ENCODE measurements around the gene MGAT2.
A peak's percentile ranks its signal among the peaks of the same experiment; 100 is the strongest.
"Not testable (repeated sequence)": the region's sequence is repeated elsewhere in the genome, so short reads cannot be mapped to it uniquely, and the experiment has no call there.

The MGAT2 gene

DNA sequence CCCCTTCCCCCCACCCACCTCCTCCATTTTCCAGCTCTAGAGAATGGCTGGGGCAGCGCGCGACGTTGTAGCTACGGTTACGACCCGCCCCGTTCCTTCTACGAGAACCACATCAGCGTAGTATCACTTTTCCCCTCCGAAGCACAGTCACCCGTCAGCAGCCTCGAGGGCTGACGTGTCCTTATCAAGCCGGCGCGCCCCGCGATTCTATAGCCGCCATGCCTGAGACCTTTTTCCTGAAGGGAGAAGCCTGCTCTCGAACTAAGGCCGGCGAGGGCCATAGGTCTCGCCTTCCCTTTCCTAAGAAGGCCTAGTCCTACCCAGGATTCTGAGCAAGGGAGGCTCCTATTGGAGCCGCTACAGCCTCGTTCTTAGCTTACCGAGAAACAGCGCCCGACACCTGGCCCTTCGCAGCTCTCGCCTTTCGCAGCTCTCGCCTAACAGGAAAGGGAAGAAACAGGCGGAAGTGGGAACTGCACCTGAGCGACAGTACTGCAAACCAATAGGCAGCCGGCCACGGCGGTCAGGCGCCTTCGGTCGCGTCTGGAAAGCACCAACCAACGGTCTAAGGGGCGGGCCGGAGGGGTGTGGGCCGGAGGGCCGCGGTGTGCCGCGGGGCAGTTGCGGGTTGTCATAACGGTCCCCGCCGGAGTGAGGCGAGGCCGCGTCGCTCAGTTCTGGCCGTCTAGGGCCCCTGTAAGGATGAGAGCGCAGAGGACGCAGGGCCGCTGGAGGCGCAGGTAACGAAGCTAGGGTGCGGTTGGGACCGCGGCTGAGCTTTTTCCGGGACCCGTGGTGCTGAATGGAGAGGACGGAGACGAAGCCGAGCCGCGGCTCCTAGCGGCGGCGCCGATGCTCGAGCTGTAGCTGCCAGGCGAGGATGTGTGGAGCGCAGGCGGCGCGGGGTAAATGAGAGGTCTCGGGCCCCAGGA, at the start of gene MGAT2, which contains the start of gene RPL36AL:
MGAT2 (plus strand) TSS at position 618 of the 932 bp plus-strand sequence. CDS start 470 bp downstream, outside the sequence.
RPL36AL (minus strand) TSS at position 445 of the 932 bp plus-strand sequence. CDS start 1,522 bp downstream, outside the sequence.
- DNase-seq: peak; percentile 97

DNA sequence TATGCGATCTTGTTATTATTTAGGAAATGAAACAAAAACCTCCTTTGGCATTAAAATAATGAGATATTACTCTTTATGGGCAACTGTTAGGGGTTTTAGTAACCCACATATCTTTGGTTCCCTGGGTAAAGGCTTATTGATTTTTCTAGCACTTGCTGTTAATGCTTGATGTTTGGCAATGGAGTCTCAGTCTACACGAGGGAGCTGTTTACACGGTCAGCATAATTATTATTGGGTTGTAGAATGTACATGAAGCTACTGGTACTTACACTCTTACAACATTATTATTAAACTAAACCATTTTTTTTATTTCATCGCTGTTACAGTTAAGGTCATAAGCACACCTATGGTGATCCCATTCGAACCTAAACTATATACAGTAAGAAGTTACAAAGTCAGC, 46.6 kb upstream of the MGAT2 start:
- DNase-seq: no peak

DNA sequence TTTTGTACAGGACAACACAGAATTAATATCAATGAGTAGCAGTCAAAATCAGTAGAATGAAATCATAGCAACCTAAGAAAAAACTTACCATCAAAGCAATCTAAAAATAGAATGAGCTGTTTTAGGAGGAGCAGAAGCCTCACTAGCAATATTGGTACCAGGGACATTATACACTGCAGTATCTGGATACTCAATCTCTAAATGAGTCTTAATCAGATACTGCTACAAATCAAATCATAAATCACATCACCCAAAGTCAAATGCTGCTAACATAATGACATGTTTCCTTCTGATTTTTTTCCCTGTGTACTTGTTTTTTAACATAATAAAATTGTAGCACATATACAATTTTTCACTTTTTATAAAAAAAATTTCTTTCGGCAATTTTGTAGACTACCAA, 42.5 kb upstream of the MGAT2 start:
- no peak for DNase-seq

DNA sequence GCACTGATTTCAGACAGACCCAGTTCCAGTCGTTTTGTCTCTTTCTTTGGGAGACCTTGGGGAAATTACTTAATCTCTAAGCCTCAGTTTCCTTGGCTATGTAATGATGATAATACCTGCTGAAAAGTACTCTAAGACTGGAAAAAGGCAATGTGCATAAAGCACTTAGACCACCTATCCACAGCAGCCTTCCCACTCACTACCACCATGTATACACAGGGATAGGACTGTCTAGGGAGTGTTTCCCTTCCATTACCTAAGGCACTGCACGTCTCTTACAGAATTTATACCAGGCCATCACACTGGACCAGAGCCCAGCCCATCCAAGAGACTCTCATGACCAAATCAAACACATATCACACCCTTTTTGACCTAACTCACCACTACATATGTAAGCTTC, 40.8 kb upstream of the MGAT2 start:
- no peak for DNase-seq

DNA sequence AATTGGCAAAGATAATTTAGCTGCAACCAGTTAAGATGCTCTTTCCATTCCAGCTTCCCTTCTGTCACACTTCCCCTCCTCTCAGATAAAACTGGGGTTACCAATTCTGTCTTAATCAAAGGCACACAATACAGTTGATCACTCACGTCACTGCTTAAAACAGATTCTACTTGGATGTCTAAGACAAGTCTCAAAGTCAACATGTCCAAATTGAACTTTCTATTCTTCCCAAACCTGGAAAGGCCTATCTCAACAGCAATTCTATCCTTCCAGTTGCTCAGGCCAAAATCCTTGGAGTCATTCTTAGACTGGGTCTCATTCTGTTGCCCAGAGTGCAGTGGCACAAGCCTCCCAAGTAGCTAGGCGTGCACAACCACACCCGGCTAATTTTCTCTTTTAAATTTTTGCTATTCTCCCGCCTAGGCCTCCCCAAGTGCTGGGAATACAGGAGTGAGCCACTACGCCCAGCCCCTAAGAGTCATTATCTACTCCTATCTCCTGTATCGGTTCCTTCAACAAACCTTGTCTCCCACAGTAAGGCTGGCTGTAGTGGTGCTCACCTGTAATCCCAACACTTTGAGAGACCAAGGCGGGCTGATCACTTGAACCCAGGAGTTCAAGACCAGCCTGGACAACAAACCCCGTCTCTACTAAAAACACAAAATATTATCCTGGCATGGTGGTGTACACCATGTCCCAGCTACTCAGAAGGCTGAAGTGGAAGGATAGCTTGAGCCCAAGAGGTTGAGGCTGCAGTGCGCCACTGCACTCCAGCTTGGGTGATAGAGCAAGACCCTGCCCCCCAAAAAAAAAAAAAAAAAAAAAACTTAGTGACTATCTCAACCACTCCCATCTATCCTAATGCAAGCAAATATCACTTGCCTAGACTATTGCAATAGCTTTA, 39.1 kb upstream of the MGAT2 start:
- no peak for DNase-seq

DNA sequence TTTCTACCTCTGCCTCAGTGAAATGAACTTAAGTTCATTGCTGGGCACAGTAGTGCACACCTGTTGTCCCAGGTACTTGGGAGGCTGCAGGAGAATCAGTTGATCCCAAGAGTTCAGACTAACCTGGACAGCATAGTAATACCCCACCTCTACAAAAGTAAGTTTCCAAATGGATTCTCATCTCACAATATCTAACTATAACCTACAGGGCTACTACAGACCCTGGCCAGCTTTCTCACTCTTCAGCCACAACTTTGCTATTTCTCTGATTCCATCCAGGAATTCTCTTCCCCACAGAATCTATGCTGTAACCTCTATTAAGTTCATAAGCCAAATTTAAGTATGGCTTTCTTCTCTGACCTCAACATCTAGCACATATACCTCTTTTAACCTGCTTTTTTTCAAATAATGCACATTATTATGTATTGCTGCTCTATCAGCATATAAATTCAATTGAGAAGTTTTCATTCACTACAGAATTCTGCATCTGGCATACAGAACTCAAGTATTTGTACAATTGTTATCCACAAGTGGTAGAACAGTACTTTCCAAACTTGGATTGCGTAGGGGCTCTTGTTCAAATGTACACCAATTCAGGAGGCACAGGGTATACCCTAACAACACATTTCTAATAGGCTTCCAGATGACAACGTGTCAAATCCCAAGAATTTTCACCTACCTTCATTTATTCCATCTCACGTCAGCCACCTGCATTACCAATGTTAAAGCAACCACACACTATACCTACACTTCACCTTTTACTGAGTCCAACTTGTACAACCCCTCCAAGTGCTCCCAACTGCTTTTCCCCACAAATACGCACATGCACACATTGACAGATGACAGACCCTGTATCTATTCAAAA, 38.3 kb upstream of the MGAT2 start:
- DNase-seq: no peak

DNA sequence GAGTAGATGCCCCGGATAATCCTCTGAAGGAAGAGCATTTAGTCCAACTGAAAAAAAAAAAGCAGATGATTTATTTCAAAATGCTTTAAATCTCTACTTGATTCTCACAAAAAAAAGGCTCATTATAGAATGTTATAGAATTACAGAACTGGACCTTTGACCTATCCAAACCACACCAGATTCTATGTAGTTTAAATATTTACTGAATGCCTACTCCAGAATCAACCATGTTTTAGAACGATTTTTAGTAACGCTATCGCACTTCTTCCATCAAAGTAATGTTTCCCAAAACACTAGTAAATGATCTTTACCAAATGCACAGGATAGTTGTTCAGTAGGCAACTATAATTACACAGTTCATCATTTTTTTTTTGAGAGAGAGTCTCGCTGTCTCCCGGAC, 37.0 kb upstream of the MGAT2 start:
- DNase-seq: no peak

DNA sequence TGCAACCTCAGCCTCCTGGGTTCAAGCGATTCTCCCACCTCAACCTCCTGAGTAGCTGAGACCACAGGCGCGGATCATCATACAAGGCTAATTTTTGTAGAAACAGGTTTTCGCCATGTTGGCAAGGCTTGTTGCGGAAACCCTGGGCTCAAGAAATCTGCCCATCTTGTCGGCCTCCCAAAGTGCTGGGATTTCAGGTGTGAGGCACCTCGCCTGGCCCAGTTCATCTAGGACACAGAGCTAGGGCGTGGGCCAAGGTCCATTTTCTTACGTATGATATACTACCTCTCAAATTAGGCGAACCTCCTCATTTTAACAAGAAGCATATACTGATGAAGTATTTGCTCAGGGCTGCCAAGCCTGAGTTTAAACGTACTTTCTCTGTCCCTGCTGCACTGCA, 36.5 kb upstream of the MGAT2 start:
- DNase-seq: no peak

DNA sequence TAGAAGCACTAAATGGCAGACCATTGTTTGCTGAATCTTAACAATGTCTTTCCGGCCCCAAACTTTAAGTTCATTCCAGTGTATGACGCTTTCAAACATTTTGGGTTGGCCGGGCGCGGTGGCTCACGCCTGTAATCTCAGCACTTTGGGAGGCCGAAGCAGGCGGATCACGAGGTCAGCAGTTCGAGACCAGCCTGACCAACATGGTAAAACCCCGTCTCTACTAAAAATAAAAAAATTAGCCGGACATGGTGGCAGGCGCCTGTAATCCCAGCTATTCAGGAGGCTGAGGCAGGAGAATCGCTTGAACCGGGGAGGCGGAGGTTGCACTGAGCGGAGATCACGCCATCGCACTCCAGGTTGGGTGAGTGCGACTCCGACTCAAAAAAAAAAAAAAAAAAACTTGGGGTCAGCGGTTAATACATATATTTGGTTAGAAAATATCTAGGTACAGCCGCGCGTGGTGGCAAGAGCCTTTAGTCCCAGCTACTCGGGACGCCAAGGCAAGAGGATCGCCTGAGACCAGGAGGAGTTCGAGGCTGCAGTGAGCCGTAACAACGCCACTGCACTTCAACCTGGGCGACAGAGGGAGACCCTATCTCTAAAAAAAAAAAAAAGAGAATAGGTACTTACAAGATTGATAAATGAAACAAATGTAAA, 35.5 kb upstream of the MGAT2 start:
- DNase-seq: not testable (repeated sequence)

DNA sequence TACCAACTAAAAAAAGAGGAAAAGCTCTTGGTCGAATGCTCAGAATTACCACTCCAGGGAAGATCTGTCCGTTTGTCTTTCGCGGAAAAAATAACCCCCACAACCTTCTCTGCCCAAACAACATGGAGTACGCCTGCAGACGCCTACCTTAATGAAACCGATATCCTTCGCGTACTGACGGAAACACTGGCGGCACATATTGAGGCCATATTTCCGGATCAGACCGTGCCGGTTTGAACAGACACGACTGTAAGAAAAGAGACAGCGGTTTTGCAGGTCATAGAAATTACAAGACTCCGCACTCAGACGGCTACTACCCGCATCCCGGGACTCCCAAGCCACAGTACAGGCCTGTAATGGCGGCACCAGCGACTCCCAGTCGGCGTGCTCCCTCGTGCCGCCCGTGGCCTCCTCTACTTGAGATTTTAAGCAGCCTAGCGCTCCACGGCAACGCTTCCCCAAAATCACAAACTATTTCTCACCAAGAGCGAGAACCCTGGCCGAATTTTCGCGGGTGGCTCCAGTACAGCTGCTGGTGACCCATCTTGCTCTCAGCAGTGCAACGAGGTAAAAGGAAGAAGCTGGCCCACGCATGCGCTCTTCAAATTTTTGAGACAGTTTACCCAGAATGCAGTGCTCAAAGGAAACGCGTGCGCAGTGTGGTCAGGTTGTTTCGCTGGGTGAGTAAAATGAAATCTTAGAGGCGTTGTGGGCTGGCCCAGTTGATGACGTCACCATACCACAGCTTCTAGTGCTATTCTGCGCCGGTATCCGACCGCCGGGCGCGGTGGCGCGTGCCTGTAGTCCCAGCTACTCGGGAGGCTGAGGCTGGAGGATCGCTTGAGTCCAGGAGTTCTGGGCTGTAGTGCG, 34.6 kb upstream of the MGAT2 start, which contains the start of gene RPS29:
RPS29 (minus strand) TSS at position 578 of the 870 bp plus-strand sequence; CDS start at position 544, 34 bp downstream.
- peak; percentile 99 for DNase-seq

DNA sequence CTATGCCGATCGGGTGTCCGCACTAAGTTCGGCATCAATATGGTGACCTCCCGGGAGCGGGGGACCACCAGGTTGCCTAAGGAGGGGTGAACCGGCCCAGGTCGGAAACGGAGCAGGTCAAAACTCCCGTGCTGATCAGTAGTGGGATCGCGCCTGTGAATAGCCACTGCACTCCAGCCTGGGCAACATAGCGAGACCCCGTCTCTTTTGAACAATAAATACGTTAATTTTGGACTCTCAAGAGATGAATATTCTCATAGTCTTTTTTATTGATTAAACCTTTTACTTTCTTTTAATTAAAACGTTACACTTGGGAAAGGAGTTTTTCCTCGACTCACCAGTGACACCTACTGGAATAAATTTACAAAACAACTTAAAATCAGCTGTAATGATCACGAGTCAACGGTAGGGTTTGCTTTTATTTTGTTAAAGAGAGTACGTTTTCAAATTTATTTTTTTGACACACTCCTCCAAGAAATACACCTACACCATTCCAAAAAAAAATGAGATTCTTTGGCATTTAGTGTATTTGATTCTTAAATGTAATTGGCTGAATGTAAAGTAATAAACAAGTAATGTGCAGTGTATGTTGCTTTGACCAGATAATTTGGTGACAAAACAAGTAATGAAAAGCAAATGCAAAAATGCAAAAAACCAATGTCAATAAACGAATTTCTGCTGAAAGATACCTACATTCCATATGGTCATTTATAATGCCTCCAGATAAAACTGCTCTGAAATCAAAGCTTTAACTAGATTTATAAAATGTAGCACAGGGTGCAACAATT, 33.7 kb upstream of the MGAT2 start:
- peak; percentile 59 for DNase-seq

DNA sequence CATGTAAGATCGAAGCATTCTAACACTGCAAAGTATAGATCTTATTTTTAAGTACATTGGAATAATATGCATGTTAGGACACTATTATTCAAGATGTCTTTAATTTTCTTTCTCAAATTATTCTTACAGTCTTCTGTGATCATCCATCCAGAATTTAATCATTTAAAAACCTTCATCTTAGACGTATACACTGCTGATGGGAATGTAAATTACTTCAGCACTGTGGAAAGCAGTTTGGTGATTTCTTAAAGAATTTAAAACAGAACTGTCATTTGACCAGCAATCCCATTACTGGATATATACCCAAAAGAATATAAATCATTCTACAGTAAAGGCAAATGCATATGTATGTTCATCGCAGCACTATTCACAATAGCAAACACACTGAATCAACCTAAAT, 31.2 kb upstream of the MGAT2 start:
- no peak for DNase-seq

DNA sequence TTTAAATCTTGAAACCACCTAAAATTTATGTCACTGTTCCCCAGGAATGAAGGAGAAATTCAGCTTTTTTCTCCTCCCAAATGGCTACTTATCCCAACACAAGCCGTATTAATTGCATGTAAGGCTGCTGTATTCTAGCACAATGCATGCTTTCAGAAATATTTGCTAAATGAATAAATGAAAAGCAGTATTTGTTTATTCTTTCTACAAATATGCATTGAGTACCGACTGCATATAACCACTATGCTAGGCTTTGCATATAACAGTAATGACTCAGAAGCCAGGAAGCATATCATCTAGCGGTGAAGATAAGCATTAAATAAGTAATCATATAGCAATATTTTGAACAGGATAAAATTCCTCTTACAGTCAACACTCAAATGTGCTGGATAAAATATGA, 27.6 kb upstream of the MGAT2 start:
- DNase-seq: no peak

DNA sequence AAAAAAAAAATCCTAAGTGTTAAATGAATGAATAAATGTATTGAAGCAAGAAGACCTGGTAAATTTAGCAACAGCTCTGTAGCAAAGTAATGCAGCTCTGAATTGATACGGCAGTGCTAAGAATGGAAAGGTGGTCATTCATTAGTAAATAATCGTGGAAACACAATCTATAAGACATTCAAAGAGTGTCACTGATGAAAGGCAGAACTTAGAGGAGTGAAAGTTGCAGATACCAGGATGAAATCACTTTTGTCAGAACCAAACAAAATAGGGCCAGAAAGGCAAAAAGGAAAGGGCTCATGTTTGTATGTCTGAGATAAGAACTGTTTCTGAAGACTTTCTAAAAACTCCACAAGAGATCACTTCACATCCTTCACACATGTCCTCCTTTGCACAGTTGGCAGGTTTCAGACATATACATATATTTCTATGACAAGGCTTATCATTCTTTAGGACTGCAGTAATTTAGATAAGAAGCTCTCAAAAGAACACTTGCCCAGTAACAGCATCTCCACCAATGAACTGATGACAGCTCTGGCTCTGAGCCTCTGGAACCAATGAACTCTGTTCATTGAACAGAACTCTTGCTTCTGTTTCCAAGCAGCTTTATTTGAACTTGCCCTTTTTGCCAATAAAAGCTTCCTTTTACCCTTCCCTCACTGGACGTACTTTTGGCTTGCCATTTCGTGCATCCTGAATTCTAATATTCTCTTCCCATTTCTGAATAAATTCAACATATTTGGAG, 26.1 kb upstream of the MGAT2 start:
- DNase-seq: no peak

DNA sequence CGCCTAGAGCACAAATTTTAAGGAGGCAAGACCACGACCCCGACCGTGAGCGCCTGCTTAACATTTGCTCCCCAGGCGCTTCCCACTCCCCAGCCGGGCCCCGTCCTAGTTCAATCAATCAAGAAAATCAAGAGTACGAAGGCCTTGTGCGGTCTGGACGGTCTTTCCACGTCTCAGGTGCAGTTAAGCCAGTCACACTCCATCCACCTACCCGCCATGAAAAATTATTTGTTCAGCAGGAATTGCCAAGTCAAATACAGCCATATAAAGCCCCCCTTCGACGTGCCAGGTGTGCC, 22.5 kb upstream of the MGAT2 start:
- no peak for DNase-seq

DNA sequence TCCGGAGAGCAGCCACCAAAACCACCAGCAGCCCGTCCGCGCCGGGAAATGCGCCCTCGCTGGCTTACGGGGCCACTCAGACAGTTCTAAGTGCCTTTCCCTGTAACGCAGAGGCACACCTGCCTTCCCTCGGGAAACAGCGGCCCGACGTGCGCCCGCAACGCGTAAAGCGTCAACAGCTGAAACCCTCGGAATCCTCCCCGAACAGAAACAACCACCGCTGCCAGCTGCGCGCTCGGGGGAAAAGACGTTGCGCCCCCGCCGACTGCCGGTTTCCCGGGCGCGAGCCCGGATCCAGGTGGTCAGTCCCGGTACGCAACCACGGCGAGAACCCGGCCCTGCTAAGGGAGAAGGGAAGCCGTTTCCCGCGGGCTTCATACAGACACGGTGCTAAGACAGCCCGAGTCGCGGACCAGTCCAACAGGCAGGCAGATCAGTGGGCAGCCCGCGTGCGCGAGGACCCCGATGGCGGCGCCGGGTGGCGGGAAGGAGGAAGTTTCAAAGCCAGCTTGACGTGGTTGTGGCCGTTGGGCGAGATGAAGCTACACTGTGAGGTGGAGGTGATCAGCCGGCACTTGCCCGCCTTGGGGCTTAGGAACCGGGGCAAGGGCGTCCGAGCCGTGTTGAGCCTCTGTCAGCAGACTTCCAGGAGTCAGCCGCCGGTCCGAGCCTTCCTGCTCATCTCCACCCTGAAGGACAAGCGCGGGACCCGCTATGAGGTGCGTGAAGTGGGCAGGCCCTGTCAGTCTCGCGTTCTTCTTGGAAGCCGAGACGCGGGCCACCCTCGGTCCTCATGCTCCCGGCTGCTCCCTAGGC, 21.9 kb upstream of the MGAT2 start, which contains the start of gene LRR1:
LRR1 (plus strand) TSS at position 456 of the 816 bp plus-strand sequence; CDS start at position 537, 81 bp downstream.
- peak; percentile 91 for DNase-seq

DNA sequence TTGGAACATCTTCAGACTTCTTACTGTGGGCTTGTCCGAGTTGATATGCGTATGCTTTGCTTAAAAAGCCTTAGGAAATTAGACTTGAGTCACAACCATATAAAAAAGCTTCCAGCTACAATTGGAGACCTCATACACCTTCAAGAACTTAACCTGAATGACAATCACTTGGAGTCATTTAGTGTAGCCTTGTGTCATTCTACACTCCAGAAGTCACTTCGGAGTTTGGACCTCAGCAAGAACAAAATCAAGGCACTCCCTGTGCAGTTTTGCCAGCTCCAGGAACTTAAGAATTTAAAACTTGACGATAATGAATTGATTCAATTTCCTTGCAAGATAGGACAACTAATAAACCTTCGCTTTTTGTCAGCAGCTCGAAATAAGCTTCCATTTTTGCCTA, 13.0 kb upstream of the MGAT2 start:
- no peak for DNase-seq

DNA sequence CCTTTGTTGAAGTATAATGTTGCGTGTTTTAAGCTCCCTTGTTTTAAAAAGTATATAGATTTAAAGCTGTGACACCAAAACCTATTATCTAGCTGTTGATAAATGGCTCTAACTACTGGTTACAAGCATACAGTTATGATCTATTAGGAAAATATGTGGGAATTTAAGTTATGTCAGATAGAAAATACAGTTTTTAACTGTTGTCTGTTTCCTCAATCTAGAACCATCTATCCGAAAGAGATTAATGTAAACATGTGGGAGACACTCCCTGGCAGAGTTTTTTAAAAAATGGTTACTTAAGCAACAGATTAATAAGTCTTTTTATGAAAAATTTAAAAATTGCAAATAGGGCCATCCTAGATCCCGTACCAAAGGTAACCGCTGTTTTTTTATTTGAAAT, 8.3 kb upstream of the MGAT2 start:
- no peak for DNase-seq
